ENCODE results near the gene AUTS2.

GRCh38 chr7:70770154-70770553, 1171.9 kb downstream of the AUTS2 start:
- no peak for TF ChIP-seq CHD2 (IDR thresholded peaks at IDR 0.05; ENCODE audit: low read depth, low read length)
- no peak for TF ChIP-seq ZNF589 (CRISPR knock-in tag; IDR thresholded peaks at IDR 0.05; ENCODE audit: low read depth)
- no peak for TF ChIP-seq KLF16 (IDR thresholded peaks at IDR 0.05)
- TF ChIP-seq WHSC1 (IDR thresholded peaks at IDR 0.05; ENCODE audit: low read length) = no peak
